Umbilical cord (tissue), 2 donors: ENCODE data around the gene STXBP4. TPM values are rescaled to one million over a fixed set of nuclear protein-coding genes. Genes with fewer than 3 reads are reported as not detected.

Experiments used
- DNase-seq: peaks from one replicate; pipeline ENCODE4 v3.0.0-alpha.2; 2015; ENCODE audit warnings: low spot score
- total RNA-seq: library from RNA; depleted of rRNA; stranded (reverse); fragments of >200 nt; gene quantifications from one replicate; pipeline ENCODE4 v1.2.3, GENCODE V29; 2014; ENCODE audit warnings: low replicate concordance; ENCODE audit not compliant: insufficient read depth

The STXBP4 gene
- total RNA-seq, 1 donor from 2014 or later = 23.6 TPM

DNA sequence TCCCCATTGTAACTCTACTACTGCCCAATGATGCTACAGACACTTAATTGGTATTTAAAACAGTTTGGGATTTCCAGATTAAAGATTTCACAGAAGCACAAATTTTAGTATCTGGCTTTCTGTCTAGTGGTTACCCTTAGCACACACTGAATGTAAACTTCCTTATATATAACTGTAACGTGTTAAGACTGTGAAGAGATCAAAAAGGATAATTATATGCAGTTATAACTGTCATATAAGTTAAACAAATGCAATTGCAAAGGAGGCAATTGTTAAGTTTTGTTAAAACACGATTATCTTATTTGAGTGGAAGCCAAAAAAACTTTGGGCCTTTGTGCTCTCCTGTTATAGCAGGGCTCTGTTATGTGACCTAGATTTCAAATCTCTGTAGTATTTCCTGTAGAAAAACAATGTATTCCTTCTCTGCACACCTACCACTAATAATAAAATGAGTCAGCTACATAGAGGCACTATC is 147.9 kb downstream of the STXBP4 start:
- DNase-seq = no peak

DNA sequence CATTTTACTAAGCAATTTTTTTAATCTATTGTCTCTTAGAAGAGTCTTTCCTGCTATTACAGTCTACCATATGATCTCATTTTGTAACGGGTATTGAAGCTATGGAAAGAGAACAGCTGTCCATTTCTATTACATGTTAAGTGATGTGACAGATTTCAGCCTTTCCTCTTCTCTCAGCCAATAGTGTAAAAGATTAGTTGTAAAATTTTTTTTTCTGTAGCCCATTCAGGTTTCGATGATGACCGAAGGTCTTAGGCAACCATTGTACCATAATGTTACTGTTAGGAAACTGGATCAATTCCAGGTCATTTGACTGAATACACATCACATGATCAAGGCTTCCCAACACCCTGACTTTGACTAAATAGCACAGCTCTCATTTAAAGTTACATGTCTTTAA is 148.6 kb downstream of the STXBP4 start:
- no peak for DNase-seq

DNA sequence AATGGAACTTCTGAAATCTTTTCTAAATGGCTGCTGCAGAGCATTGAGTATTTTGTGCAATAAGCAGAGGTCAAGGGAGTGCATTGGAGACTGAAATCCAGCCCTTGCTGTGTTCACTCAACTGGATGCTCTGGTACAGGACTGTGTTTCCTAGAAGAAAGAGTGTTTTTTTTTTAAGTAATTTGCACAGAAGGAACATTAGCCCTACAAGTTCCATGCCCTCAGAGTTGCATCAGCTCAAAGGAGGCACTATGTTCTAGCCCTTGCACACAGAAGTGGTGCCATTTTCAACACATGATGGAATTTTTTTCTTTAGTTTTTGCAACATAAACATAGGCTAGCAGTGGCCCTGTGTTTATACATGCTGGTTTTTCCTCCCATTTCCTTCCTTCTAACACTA is 152.1 kb downstream of the STXBP4 start:
- DNase-seq = no peak

DNA sequence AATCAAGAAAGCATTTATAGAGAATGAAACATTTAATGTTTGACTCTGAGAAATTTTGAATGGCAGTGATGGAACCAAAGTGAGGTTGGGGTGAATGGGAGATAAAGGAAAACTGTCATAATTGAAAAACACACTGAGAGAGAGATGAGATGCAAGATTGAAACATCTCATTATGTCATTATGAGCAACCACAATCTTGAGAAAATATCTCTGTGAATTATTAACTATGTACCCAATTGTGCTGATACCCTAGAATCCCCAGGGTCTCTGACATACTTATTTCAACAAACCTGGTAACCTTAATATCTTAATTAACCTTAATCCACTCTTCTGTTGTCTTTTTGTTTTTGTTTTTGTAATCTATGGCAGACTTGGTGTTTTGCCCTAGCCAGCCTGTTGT is 152.7 kb downstream of the STXBP4 start:
- DNase-seq = no peak

DNA sequence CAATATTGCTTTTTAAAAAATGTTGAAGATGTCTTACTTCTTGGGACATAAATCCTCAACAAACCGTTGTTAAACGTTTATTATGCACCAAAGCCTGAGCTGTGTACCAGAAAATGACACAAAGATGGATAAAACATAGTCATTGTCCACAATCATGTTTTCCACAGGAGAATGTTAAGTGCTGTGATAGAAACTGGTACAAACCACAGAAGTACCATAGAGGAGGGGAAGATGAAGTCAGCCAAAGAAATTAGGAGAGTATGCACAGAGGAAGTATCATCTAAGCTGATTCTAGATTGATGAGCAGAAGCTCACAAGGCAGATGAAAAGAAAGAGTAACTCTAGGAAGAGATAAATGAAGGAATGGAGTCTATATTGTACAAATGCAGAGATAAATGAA is 153.5 kb downstream of the STXBP4 start:
- DNase-seq = no peak

DNA sequence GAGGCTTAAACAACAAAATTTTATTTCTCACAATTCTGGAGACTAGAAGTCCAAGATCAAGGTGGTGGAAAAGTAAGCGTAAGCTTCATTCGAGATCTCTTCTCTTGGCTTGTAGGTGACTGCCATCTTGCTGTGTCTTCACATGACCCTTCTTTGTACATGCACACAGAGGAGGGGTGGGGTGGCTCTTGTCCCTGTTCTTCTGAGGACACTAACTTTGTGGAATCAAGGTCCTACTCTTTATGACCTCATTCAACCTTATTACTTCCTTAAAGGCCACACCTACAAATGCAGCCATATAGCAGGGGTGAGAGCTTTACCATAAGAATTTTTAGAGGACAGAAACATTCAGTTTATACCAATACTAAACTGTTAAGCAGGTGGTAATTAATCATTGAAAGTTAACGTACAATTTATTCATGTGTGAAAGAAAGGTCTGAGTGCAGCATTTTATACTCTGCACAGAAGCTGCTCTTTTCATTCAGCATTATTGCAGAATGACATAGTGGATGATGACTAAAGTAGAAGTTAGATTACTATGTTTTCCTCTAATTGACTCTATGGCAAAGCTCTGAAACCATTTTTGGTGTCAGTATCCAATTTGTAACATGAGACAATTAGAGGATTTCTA is 156.3 kb downstream of the STXBP4 start:
- no peak for DNase-seq

DNA sequence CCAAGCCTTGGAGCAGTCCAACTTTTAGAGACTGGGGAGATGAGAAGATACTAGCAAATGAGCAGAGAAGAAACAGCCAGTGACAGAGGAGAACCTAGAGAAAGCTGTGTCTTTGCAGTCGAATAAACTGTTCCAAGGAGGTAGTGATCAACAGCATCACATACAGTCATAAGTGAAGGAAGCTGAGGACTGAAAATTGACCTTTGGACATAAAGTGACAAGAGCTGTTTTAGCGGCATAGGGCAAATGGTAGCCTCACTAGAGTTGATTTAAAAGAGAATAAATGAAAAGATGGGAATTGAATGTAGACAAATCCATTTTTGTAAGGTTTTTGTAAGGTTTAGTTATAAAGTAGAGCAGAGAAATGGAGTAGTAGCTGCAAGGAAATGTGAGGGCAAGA is 165.0 kb downstream of the STXBP4 start:
- no peak for DNase-seq

DNA sequence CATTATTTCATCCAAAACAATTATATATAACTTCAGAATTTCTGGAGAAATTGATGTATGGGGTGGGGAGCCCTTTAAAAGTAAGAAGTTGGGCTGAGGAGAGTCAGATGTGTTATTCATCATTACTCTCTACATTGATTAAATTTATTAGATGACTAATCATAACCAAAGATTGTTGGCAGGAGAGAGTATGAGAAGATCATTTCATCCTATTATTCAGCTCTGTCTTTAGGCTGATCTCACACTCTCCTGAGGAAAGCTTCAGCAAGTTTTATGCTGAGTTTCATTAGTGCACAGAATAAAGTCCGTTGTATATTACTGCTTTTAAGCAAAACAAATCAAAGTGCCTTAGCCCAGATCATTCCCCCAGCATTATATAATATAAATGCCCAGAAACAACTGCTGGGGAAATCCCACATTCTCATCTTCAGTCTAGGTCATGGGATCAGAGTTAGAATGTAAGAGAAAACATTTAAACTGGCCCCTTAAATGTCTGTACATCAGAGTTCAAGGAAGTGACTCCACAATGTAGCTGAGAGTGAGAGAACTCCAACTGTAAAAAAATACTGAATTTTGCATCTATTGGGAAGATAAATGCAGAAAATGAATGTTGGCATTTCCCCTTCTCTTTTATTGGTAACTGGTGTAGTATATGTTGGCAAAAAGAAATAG is 166.1 kb downstream of the STXBP4 start:
- DNase-seq = no peak

DNA sequence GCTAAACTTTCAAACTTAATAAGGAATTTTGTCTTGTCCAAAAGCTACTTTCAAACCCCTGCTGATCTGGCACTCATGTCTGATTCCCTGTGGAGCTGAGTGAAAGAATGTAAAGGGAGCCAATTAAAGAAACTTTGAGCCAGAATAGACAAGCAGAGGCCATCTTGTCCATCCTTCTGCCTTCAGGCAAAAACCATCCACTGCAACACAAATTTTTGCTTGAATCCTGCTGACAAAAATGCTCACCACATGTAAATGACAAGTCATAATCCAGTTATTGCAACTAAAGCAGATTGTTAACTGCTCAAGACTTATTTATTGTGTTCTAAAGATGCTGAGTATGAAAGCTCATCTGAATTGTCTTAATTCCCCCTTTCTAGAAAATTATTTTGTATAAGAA is 172.2 kb downstream of the STXBP4 start:
- no peak for DNase-seq

DNA sequence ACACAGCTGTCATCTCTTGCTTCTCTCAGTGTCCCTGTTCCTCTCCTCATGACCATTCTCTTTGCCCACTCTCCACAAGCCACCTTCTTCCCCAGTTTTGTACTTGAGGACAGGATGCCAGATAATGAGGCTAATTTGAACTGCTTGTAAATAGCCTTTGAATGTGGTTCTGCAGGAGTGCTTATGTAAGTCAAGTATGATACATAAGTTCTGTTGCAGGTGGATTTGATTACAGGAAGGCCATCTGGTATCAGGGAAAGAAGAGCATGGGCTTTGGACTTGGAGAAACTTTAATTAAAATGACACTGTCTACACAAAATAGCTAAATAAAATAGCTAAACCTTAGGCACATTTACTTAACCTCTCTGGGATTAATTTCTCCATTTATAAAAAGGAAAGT is 176.0 kb downstream of the STXBP4 start:
- no peak for DNase-seq

DNA sequence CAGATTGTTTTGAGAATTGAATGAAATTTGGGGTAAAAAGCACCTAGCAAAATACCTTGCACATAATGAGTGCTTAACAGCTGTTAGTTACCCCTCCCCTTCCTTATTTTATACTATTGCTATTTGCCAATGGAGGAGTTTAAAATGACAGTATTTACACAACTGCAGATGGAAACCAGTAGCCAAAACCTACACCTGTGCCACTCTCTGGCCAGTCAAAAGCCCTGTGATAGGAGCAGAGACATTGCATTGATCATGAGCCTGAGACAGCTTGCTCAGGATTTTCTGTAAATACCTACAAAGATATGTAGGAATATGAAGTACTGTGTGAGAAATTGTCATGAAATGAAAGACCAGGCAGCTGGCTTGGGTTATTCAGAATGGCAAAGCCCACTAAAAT is 180.9 kb downstream of the STXBP4 start:
- DNase-seq = no peak

DNA sequence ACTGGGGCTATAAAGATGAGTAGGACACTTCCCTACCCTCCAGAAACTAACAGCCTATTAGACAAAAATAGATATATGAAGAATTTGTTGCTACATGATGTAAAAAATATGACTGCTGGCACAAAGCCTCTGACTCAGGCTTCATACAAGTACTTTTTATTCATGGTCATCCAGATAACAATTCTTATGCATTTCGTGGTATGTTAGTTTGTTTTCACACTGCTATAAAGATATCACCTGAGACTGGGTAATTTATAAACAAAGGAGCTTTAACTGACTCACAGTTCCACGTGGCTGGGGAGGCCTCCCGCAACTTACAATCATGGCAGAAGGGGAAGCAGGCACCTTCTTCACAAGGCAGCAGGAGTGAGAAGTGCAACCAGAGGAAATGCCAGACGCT is 183.7 kb downstream of the STXBP4 start:
- DNase-seq = no peak

DNA sequence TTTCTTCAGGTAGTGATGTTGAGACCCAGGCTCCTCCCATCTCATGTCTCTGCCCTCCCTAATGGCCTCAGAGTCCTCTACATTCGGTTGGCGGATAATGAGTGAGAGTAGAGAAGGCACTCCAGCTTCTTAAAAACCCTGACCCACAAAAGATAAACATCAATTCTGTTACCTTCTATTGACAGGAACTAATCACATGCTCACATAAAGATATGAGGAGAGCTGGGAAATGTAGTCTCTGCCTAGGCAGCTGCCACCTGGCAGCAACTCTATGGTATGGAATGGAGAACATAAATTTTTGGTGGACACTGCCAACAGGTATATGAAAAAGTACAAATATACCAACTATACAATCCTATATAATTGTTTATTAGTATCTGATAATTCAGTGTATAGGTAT is 185.5 kb downstream of the STXBP4 start:
- DNase-seq = no peak

DNA sequence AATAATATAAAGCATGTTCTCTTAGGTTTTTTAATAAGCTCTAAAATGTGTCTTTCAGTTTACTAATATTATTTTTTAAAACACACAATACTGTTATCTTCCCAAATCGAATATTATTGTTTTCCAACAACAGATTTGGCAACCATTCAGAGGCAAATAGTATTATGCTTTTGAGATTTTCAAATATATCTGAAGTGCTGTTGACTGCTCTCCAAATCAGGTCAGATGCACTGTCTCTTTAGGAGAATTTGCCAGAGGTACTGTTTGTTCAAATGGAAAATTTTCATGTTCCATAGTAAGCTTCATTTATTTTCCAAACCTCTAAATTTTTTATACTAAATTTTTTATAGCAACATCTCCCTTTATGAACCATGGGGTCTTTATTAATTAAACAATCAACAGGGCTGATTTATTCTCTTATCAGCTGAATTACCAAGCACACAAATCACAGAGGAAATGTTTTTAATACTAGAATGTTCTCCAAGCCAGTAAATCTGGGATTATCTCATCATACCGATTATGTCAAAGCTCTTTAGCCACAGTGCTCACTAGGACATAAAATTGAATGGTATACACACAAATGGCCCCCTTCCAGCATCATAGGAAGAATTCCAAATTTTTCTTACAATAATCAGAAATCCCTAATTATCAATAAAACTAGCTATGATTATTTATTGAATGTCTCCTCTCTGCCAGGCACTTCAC is 187.4 kb downstream of the STXBP4 start:
- DNase-seq = no peak

DNA sequence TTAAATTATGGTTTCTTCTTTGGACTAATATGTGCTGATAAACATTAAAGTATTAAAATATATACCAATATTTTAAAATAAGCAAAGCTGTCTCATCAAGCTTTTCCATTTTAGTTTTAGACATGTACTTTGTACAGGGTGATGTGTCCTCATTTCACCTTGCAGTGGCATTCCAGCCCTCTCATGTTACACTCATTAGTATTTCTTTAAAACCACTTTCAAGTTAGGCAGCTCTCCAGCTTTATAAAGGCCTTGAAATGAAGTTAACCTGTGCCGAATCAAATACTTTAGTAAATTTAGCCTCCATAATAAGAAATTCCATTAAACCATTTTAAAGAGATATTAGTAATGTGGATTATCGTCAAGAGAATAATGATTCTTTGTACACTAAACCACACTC is 188.6 kb downstream of the STXBP4 start:
- no peak for DNase-seq

DNA sequence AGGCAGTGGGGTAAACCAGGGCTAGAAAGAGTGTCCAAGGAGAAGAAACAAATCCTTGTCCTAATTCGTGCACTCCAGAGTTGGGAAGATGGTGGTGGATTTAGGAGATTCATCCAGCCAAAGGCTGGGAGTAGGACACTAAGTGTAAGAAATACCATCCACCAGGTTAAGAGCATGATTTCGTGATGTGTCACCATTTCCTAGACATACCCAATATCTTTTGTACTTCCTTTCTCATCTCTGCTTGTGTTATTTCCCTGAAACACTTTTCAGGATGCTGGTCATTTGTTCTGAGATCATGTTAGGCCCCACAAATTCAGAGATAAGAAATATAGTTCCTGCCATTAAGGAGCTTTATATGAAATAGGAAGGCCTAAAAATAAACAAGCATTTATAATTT is 189.9 kb downstream of the STXBP4 start:
- DNase-seq = no peak

DNA sequence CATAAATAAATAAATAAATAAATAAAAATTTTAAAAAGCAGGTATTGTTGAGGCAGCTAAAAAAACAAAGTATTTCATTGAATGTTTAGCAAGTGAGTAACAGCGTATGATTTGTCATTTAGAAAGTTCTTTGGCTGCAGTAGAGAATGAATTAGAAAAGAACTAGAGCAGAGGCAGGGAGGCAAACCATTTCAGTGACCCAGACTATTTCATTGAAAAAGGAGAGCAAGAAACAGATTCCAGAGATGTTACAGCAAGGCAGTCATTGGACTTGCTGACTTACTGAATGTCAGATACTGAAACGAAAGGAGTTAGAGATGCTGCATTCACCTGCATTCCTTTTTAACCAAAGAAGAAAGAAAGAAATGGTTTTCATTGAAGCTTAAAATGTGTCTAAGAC is 190.7 kb downstream of the STXBP4 start:
- no peak for DNase-seq

DNA sequence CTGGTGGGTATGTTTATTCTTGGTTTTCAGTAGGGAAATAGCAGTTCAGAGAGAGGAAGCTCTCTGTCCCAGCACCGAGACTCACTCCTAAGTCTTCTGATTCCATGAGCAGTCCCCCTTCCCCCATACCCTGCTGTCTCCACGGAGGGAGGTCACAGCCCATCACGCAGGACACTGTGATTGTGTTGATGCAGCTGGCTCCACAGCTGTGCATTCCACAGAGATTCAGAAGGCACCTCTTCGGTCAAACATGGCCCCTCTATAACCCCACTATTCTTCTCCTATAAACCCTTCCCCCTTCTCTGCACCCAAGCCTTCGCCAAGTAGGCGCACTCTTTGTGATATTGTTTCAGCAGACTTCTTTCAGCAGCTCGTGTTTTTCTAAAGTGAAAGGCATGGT is 191.9 kb downstream of the STXBP4 start:
- DNase-seq = no peak

DNA sequence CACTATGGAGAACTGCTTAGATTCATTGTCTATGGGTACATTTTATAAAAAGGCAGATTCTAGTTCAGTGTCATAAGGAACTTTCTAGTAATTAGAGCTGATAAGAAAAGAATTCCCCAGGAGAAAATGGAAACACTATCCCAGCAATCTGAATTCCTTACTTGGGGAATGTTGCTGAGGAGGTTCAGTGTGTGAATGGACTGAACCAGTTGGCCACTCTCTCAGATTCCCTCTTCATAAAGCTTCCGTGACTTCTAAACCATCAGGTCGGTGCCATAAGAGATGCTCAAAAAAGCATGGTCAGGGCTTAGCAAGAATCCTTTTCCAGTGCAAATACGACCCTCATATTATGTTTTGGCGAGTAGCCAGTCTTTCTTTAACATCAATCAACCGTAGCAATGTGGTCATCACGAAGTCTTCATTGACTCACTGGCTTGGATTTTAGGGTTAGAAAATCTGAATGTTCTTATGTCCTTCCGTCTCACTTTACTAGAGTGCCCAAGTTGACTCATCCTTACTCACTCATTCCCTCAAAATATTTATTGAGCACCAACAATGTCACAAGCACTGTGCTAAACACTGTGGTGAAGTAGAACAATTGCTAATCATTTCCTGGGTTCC is 193.5 kb downstream of the STXBP4 start:
- no peak for DNase-seq

DNA sequence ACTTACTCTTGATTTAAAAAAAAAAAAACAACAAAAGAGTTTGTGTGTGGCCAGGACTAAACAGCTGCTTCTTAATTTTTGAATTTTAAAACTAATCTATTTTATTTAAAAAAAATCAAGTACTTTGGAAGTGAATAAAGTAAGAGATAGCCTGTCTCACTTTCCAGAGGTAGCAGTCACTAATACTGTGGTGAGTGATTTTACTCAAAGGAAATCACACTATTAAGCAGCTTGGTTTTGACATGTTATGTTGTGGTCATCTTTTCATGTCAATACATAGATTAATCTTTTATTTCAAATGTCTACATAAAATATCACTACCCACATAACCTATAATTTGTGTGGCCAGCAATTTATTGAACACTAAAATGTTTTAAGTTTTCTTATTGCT is 194.0 kb downstream of the STXBP4 start:
- DNase-seq = no peak

DNA sequence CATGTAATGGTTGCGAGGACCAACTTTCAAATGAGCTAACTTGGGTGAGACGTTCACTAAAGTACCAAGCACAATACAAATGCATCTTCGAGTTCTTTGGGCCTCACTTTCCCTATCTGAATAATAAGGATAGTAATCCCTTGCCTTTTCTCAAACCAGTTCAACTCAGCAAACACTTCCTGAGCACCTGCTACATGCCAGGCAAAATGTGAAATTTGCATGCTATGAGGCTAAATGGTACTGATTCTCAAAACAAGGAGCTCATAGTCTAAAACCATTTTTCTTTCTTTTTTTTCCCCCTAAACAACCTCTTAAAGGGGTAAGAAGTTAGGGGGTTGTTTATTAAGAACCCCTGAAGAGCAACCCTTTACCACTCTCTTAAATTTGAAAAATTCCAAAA is 194.8 kb downstream of the STXBP4 start:
- DNase-seq = no peak

DNA sequence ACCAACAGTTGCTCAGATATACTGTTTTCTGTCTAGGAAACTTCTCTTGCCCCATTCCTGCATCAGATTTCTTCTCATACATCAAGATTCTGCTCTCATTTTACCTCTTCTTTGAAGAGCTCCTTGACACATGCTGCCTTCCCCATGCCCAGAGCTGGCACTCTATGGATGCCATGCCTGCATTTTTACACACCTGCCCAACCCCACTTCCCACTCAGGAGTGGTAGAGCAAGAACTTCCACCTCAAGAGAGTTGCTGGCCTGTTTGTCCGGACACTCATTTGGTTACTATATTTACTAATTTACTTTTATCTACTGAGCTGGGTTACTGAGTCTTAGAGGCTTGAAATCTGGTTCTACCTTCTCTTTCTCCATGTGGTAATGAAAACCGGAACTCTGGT is 197.9 kb downstream of the STXBP4 start:
- DNase-seq = no peak
